ENCODE data around the gene PTGES2.

- TF ChIP-seq FOSL2 (IDR thresholded peaks at IDR 0.05; ENCODE audit: borderline replicate concordance, low read depth) (no peak), FOXJ3 (CRISPR knock-in tag; IDR thresholded peaks at IDR 0.05) (no peak), CTCF (IDR thresholded peaks at IDR 0.05) (no peak), EP300 (IDR thresholded peaks at IDR 0.05; ENCODE audit: borderline replicate concordance in 1 of 2, low read depth in 1 of 2, low read length in 1 of 2) (no peak), REST (IDR thresholded peaks at IDR 0.05; ENCODE audit: low read depth, low read length) (no peak), POLR2AphosphoS5 (IDR thresholded peaks at IDR 0.05; ENCODE audit: low read depth, low read length) (no peak), EZH2phosphoT487 (IDR thresholded peaks at IDR 0.05; ENCODE audit: borderline replicate concordance, low read depth) (no peak)
These were observed 18.0 kb upstream of the PTGES2 start for GRCh38 chr9:128145536-128145935.
